T-helper 22 cell (primary cell): Measurements from ENCODE around the gene FARP1.

Experiments
- DNase-seq: peaks from one replicate; pipeline ENCODE4 v3.0.0-alpha.2; 2020; ENCODE audit warnings: low read depth

The FARP1 gene

DNA sequence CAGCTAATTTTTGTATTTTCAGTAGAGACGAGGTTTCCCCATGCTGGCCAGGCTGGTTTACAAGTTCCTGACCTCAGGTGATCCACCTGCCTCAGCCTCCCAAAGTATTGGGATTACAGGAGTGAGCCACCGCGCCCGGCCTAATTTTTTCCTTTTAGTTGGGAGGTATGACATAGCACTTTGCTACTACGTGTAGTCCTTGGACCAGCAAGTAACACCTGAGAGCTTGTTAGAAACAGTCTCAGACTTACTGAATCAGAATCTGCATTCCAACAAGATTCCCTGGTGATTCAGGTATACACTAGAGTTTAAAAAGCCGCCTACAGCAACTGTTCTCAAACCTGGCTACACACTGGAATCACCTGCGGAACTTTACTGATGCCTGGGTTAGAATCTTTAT lies 1.8 kb upstream of the FARP1 start:
- DNase-seq: no peak

DNA sequence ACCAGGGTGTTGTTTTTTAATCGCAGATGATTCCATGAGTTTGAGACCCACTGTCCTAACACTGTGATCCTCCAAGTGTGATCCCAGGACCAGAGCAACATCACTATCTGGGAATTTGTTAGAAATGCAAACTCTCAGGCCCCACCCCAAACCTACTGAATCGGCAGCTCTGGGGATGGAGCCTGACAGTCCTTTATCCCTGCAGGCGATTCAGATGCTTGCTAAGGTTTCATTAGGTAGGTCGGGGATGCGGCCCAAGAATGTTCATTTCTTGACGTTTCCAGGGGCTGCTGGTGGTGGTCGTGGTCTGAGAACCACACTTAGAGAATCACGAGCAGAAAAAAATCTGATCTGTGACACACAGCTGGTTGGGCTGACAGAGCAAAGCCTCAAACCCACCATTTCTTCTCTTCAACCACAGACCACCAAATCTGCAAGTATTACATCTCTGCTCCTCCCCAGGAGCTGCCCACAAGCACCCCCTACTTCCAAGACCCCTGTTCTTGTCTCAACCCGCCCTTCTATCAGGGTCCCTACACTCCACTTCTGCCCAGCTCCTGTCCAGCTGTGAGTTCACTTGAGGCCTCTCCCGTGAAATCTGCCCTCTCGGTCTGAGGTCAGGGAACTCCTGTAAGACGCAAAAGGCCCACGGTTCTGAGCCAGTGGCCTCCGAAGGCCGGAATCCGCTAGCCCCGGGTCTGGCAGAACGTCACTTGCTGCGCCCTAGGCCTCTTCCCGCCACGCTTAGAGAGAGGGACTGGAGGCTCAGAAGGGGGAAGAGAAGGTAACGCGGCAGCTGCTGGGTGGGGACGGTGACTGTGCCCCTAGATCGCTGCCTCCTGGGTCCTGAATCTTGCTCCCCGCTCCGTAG lies 1.1 kb upstream of the FARP1 start:
- DNase-seq: no peak

DNA sequence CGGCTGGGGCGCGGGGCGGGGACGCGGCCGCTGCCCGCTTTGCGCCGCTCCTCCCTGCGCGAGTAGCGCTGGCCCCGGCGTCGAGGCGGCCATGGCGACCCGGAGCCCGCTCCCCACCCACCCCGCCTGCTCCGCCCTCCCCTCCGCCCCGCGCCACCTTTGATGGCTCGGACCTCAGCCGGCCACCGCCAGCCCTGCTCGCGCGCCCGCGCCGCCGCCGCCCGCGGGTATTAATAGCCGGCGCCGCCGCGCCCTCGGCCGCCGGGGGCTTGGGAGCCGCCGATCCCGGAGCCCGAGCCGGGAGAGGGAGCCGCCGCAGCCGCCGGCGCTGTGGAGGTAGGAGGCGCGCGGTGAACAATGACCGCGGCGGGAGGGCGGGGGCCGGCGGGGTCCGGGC lies 261 bp downstream of the FARP1 start:
- no peak for DNase-seq

DNA sequence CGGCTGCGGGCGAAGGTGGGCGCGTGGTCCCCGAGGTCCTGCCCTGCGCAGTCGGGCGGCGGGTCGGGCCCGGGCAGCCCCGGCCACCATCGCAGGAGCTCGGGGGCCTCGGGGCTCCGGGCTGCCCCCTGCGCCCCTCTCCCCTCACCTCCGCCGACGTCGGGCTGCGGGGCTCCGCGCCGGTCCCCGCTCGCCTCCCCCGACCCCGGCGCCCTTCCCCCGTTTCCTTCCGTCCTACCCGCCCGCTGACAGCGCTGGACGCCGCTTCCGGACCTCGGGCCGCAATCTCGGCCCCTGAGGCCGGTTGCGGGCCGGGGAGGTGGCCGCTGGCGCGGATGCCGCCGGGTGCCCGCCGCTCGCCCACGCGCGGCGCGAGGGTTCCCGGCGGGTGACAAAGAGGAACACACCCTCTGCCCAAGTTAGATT lies 720 bp downstream of the FARP1 start:
- no peak for DNase-seq

DNA sequence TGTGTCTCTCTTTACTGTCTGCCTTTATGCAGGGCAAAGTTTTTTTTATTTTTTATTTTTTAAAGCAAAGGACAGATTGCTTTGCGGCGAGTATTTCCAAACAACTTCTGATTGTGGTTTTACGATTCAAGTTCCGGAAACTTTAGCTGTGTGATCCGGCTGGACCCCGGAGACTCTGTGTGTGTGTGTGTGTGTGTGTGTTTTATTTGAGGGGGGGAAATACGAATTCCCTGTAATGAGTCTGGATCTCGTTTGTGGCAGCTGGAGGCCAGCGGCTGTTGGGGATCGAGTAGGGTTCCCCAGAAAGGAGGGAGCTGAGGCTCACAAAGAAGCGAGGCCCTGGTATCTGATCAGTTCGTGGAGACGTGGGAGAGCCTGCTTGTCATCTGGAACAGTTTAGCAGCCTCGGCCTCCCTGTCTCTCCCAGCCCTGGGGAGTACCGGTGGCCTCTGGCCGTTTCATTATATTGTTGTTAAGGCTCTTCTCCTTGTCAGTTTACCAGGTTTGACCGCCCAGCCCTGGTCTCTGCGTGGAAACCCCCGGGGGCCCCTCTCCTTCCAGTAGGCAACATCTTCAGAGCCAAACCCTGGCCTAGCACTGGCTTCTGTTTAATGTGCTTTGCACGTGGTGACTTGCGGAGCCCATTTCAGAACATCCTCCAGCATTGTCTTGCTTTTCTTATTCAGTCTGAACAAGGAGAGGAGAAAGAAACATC lies 1.3 kb downstream of the FARP1 start:
- no peak for DNase-seq

DNA sequence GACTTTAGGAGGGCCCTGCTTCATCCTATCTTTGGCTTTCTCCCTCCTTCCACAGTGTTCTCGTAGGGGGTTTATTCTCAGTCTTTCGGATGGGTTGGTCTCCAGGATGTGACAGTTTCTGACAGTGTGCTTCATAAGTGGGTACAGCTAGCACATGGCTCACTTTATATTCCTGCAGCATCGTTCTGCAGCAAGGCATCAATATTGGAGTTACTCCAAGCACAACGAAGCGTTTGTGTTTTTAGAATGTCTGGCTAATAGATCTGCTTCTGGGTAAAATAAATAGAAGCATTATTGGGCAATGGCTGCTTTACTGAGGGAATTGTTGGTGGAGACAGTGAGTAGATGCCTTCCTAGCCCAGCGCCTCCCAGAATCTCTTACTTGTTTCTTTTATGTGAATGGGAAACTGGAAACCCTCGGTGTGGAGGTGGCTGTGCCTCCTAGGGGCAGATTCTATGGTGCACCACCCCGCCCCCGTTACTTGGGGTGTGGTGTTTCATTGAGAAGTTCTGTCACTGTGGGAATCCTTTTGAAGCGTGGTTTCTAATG lies 2.0 kb downstream of the FARP1 start:
- no peak for DNase-seq

DNA sequence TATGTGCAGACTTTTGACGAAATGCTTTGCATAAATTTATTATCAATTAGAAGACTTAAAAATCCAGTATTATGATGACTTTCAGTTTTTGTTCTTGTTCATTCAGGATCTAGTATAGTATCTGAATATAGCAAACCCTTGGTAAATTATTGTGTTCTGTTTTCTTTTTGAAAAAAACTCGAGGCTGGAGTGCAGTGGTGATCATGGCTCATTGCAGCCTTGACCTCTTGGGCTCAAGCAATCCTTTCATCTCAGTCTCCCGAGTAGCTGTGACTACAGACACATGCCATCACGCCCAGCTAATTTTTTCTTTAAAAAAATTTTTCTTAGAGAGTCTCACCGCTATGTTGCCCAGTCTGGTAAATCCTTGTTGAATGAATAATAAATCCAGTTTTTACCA lies 4.6 kb downstream of the FARP1 start:
- DNase-seq: no peak

DNA sequence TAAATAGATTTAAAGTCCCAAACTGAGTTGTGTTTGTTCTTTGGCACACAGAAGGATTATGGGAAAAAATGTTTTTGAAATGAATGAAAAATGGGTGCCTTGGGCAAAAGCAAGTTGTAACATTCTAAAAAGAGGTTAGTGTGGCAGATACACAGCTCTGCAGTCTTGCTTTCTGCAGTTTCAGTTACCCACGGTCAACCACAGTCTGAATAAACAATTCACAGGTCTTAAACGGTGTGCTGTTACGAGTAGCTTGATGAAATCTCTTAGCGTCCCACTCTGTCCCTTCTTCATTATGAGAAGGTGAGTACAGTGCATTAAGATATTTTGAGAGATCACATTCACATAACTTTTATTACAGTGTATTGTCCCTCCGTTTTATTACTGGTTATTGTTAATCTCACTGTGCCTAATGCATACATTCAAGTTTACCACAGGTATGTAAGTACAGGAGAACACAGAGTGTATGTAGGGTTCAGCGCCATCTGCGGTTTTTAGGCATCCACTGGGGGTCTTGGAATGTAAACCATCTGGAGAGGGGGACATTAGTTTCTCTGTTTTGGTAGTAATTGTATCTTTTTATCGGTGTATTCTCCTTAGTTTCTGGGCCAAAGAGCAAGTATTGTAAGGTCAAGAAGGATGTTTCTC lies 8.1 kb downstream of the FARP1 start:
- no peak for DNase-seq

DNA sequence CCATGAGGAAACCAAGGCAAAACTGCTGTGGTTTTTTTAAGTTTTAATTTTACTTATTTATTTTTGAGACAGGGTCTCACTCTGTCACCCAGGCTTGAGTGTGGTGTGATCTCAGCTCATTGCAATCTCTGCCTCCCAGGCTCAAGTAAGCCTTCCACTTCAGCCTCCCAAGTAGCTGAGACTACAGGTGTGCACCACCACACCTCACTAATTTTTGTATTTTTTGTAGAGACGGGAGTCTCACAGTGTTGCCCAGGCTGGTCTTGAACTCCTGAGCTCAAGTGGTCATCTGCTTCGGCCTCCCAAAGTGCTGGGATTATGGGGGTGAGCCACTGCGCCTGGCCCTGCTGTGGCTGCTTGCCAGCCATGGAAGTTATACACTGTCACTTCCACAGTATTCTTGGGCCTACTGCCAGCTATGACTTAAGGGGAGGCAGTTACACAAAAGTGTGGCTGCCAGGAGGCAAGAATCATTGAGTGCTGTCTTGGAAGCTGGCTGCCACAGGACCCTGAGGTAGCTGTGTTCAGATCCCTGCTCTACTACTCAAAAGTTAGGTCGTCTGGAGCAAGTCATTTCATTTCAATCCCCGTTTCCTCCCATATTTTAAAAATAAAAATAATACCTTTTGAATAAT lies 12.7 kb downstream of the FARP1 start:
- DNase-seq: no peak

DNA sequence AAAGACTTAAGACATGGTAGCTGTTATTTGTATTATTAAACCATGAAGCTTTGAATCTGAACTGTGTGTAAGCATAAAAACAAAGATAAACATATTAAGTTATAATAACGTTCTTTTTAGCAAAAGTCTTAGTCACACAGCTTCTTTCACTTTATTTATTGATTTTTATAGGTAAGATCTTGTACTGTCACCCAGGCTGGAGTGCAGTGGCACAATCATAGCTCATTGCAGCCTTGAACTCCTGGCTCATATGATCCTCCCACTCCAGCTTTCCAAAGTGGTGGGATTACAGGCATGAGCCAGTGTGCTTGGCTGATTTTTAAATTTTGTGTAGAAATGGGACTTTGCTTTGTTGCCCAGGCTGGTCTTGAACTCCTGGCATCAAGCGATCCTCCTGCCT lies 13.4 kb downstream of the FARP1 start:
- DNase-seq: no peak

DNA sequence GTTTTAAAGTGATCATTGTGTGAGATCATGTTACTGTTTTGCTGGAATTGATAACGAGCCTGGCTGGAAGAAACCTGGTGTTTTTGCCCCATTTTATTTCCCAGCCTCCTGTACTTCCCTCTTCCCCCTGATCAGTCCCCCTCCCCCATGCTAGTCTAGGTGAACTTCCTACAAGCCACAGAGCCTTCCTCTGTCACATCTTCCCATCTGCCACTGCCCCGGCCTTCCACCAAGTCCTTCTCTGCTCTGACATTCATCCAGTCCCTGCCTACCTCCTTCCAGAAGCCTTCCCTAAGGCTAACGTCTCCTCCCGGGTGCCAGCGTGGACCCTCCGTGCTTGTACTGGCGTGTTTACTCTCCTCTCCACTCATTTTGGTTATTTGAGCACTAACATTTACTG lies 14.3 kb downstream of the FARP1 start:
- DNase-seq: no peak

DNA sequence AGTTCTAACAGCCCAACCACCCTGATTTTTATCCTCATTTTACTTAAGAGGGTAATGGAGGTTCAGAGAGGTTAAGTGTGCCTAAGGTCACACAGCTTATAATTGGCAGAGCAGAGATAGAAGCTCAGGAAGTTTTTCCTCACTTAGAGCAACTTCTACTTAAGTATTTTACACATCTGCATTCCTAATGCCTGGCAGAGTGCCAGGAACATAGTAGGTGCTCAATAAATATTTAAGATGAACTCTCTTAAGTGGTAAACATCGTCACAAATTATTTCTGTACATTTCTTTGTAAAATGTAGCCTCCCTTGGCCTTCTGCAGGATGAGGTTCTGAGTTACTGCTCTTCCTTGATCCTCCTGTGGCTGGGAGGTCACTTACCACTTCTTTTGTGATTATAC lies 14.7 kb downstream of the FARP1 start:
- no peak for DNase-seq

DNA sequence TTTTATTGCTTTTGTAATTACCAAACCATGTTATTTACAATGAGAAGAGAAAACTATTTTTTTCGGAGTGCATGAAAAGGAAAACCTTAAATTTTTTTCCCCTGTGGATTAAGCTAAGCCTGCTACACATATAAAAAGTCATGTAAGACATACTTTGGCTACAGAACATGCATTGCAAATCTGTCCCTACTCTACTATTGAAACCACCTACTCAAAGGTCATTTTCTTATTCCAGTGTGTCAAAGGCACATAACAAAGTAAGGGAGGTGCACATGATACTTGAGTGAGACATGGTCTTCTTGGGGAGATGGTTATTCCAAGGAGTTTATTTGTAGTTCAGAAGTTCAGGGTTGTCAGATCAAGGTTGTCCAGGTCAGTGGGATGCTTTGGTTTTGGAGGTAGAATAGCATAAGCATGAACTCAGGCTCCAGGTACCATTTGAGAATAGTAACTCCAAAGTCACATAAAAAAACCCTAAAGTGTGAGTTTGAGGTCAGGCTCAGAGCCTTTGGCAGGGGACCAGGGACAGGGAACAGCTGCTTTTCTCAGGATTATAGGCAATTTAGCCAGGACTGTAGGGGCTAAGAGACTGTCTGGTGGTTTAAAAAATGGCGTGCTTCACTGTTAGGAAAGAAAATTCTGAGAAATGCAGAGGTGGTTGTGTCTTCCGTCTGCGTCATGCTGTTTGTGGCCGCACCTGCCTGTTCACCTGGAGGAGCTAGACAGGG lies 15.4 kb downstream of the FARP1 start:
- DNase-seq: no peak

DNA sequence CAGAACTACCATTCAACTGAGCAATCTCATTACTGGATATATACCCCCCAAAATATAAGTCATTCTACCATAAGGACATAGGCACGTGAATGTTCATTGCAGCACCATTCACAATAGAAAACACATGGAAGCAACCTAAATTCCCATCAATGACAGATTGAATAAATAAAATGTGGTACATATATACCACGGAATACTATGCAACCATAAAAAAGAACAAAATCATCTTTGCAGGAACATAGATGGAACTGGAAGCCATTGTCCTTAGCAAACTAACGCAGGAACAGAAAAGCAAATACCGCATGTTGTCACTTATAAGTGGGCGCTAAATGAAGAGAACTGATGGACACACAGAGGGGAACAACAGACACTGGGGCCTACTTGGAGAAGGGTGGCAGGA lies 20.0 kb downstream of the FARP1 start:
- DNase-seq: no peak

DNA sequence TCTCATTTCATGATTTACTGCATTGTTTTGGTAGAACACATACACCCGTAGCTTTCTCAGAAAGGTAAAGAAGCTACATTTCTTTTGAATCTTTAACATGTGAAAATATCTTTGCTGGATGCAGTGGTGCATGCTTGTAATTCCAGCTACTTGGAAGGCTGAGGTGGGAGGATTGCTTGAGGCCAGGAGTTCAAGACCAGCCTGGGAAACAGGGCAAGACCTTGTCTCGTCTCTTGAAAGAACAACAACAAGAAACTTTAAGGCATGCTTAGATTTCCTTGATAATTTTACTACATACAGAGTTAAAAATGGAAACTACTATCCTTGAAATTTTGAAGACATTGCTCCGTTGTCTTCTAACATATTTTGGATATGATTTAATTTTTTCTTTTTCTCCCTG lies 26.4 kb downstream of the FARP1 start:
- DNase-seq: no peak

DNA sequence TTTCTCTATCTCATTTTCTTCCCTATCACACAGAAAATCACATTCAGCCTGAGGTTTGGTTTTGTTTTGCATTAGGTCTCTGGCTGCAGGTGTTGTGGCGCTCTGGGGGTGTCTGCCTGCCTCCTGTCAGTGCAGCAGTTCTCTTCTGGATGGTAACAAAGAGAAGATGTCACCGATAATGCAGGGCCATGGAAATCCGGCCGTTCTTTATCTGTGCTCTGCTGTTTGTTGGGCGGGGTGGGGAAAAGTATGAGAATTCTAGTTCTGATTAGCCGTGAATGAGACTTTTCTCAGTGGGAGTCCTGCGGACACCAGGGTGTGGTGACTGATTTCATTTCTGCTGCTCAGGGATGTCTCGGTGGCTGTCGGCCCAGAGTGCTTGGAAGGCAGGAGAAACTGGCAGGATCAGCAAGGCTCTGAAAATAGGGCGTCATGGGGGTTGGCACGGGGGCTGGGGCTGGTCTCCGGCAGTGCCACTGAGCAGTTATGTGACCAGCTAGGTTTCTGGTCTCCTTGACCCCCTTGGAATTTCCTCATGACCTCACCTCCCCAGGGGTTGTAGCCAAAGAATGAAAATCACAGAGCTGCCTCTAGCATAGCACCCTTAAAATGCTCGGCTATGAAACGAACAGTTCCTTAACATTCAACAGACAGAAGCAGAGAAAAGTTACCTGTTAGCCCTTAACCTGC lies 29.2 kb downstream of the FARP1 start:
- no peak for DNase-seq

DNA sequence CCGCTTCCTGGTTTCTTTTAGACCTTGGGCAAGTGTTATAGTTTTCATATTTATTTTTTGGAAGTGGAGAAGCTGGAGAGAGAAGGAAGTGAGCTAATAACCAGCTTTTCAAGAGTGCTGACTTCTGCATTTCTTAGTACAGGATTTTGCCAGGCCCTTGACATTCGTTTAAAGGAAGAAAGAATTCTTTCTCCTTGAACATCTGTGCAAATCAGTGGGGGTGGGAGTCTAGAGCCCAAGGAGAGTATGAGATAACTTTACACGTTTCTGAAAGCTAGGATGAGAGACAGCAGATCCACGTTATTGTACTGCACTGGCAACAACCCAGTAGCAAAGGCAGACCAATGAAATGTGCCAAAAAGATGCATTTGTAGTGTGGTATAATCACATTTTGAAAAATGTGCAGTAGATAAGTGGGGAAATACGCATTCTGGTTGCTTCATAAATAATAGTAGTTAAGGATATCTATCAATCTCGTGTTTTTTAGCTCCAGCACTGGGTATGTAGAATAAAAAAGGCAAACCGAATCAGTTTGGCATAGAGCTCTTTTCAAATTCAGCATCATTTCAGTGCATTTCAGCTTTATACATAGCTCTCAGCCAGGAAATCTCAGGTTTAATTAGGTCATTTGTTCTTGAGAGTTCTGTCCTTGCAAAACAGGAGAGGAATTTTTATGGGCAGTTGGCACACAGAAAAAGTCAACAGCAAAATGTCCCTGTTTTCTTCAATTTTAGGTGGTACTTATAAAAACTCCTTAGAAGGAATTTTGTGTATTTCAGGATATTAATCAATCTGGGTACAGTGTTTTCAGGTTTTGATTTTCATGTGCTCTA lies 29.9 kb downstream of the FARP1 start:
- DNase-seq: no peak

DNA sequence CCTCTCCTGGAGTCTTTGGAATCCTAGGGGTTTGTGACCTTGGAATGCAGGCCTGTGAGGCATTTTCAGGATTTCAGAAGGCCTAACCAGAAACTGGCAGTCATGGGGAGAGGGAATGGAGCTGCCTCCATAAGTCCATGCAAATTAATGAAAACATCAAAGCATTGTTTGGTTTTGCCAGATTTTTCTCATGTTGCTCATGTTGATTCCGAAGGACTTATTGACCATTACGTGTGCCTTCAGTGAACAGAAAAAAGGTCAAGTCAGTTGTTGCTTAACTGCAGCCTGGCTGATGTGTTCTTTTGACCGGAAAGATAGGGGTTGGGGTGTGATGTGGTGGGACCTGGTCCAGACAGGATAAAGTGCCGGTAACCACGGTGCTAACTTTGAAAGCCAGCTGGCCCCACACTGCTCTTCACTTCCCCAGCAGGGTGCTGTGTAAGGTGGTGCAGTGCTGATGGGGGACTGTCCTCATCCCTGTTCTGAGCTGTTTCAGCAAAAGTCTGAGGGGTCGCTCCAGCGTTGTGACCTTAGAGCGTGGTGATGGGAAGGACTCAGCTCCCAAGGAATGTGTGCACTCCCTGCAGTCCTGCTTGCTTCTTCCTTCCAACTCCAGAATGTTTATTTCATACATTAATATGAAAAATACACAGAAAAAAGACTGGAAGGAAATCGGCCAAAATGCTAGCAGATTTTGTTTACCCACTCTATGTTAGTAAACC lies 30.7 kb downstream of the FARP1 start:
- DNase-seq: no peak

DNA sequence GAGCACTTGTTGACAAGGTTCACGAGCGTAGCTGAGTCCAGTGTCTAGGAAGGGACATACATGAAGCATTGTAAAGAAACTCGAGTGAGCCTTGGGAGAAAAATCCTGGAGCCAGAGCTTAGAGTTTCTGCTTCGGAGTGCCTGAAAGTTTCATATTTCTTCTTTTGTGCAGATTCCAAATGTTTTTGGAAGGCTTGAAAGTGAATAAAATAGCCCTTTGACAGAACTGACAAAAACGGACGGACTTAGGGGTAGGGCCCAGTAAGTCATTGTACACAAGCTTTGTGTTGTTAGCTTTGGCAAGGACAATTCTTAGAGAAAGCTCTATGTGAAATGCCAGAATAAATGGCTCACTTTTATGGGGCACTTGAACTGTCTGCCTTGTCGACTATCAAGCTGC lies 31.4 kb downstream of the FARP1 start:
- no peak for DNase-seq
